AML-193 (cell line): ENCODE results near the gene TSPEAR.

Experiments
- DNase-seq, 2 experiments: peaks; one replicate each; lab custom pipeline; 2025; lab: John Stamatoyannopoulos, UW

Gene TSPEAR

DNA sequence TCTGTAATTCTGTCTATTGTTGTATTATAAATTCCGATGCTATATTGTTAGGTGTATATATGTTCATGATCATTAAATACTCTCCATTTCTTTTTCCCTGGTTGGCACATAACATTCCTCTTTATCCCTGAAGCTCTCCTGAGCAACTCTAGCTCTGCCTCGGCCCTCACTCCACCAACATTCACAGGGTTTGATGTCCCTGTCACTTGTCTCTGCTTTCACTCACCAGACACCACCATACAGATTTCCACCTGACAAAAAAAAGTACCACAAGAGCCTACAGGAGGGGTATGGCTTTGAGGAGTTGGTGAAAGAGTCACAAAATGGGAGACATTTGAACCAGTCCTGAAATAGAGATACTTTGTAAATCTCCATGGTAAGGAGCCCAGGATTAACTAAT, 8.8 kb upstream of the TSPEAR start:
- DNase-seq: no peak

DNA sequence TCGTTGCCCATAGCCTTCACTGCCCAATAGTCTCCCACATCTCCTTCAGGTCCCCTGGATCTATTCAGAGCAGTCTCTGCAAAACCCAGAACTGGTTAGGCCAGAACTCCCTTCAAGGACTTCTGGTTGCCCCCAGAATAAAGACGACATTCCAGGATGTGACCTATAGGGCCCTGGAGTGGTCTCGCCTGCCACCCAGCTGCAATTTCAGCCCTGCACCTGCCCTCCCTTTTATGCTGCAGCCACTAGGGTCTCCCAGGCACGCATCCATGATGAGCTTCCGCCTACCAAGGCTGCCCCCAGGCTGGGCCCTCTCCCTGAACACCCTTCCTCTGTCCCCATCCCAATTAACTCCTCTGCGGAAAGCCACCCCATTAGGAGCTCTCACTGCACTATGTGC, 7.2 kb upstream of the TSPEAR start:
- DNase-seq: no peak

DNA sequence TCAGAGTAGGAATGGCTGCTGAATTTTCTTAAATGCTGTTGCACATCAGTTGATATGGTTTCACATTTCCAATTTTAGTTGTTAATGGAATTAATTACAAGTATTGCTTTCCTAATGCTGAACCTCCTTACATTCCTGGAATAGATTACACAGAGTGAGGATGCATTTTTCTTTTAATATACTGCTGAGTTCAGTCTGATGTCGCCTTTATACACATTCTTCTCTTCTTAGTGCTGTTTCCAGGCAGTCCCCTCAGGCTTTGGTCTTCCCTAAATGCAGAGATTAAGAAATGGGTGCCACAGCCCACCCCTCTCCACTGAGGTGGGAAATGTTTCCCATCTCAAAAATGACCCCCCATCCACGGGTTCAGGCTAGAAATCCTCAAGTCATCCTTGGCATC, 6.7 kb upstream of the TSPEAR start:
- no peak for DNase-seq

DNA sequence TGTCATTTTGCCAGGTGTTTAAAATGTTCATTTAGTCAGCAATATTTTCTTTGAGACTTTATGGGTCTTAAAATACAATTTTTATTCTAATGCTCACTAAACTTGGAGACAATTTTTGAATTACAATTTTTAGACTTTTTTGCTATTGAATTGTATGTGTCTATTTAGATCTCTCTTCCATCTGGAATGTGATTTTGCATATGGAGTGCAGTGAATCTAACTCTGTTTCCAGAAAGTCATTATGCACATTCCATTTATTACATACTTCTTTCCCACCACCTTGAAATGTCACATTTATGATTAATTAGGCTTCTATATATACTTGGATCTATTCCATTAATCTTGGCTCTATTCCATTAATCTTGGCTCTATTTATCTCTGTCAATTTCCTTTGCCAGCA, 5.6 kb upstream of the TSPEAR start:
- DNase-seq: no peak

DNA sequence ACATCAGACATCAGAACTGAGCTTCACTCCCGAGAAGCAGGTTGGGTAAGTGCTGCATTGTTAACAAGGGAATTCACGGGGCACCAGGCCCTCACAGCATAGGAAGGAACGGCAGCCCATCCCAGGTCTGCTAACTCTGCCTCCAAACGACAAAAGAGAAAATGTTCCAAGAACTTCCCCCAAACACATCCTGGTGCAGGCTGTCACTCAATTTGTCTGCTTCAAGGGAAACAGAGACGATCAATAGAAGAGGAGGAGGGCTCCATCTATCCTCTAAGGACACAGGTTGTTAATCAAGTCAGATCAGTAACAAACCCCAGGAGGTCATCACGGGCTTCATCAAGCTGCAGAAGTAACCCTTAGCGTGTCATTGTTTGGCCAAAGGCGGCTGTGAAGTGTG, 3.5 kb upstream of the TSPEAR start:
- no peak for DNase-seq

DNA sequence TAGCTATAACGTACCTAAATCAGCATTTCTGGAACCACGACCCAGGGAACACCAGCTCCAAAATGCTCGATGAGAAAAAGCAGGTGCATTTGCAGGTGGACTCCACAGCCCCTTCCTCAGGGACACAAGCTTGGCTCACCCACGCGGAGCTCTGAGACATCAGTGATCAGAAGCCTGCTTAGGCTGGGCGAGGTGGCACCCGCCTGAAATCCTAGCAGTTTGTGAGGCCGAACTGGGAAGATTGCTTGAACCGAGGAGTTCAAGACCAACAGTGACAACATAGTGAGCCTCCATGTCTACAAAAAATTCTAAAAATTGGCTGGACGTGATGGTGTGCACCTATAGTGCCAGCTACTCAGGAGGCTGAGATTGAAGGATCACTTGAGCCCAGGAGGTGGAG, 2.5 kb upstream of the TSPEAR start:
- no peak for DNase-seq

DNA sequence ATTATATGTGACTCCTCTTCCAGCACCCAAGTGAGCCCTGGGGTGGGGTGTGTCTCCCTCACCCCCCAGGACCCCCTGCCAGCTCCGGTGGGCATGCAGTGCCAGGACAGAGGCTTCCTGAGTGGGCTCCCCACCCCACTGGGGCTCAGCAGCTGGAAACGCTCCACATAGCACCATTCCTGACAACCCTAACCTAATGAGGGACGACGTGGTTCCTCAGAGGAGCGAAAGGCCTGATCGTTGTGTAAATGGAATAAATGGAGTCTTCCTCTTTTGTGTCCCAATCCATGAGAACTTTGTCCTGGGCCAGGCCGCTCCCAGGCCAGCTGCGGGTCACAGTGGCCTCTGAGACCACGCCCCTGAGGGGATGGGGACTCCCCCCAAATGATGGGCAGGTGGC, 1.8 kb upstream of the TSPEAR start:
- no peak for DNase-seq

DNA sequence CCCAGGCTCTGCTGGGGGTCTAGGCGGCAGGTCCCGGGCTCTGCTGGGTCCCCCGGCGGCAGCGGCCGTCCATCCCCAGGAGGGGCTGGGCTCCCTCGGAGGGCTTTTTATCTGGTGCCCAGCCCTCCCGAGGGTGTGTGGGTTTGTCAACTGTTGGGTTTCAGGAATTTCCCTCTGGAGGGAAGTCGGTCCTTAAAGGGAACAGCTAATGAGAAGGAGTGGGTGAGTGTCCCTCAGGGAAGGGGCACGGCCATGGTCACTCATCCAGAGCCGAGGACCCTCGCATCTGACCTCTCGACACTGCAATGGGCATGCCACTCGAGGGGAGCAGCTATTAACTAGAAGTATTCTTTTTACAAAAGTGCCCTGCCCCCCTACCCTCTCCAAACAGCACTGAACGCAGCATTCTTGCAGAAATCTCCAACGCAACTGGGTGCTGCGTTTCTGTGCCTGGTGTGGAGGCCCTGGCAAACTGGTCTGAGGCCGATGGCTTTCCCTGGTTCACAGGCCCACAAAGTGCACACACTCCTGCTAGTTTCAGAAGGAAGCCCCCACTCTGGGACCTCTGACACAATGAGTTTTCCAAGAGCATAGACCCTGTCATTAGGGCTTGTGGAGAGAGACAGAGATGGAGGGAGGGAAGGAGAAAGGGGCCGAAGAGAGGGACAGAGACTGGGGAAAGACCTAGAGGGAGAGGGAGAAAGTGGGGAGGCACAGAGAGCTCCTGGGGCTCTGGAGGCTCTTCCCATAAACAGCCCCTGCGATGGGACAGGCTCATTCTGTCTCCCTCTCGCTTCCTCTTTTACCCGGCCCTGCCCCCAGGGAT, 1.0 kb upstream of the TSPEAR start:
- no peak for DNase-seq

DNA sequence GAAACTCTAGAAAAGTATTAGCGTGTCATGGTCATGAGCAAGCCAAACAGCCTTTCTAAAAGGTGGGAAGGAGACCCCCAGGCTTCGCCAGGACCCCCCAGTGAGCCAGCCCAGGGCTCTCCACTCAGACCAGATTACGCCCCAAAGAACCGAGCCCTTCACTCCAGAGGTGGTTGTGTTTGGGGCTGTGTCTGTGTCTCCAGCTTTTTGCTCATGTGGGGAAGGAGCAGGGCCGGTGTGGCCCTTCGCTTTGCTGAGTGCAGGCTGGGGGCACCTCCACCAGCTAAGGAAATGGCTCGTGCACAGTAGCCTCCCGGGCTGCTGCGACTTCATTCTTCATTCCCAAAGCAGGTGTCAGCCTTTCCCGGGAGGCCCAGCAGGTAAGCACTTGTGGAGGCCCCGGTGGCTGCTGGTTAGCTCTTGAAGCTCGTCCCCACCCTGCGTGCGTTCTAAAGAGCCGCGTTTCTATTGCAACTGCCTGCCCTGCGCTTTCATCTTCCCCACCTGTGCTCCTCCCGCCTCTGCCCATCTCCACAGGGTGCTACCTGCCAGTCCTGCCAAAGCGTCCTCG, 531 bp downstream of the TSPEAR start:
- no peak for DNase-seq

DNA sequence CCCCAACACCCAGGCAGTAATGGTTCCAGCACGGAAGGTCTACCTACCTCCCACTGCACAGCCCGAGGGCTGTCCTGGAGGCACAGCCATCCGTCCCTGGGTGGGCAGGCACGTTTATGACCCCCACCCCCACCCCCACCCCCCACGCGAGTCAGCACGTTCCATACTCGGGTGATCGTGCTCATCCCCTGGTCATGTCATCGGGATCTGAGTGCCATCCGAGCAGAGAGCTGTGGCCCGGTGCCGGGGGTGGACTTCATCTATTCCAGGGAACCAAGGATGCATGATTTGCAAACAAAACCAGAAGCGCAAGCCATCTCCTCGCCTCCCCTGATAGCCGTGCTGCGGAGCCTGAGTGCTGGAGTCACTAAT, 1.1 kb downstream of the TSPEAR start:
- no peak for DNase-seq

DNA sequence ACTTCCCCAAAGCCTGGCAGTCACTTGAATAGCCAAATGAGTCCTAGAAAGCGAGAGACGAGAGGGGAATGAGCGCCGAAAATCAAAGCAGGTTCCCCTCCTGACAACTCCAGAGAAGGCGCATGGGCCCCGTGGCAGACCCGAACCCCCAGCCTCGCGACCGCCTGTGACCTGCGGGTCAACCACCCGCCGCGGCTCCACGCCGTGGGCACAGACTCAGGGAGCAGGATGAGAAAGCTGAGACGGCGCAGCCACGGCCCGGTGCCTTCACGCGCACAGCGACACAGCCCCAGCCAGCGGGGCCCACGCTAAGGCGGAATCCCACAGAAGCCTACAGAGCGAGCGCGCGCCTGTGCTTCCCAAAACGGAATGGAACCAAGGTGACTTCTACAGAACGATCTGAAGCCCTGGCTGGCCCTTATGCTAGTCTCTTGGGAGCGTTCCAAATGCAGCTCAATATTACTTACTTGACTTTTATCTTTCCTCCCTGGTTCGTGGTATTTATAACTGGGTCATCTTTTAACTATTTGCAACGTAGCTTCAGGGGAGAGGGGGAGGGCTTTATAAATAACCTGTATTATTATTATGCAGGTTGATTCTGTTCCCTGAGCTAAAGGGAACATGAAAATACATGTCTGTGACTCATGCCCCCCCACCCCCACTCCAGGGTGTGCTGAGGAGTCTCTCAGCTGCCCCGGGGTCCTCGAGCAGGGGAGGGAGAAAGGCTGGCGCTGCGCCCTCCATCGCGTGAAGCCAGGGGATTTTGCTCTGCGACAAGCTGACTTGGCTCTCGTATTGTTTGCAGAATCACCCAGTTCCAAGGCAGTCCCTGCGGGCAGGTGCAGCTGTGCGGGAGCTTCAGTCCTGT, 1.7 kb downstream of the TSPEAR start:
- no peak for DNase-seq

DNA sequence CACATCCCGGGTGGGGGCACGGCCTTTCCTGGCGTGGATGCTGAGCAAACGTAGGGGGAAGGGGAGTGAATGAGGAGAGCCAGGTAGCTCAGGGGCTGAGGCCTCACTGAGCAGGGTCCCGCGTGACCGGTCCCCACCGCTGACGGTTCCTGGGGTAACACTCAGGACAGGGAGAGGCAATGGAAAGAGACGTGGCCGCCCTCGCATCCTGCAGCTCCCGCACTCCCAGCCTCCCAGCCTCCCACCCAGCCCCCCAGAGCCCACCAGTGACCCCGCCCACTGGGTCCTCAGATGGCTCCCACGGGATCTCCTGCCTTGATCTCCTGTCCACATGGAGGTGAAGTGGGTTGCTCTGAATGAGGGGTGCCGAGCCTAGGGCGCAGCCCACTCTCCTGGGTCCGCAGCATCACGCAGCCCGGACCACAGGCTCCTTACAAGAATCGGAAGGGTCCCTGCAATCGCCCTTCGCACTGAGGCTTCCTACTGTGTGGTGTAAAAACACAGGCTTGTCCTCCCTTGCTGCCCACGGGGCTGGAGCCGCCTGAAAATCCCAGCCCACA, 2.4 kb downstream of the TSPEAR start:
- no peak for DNase-seq

DNA sequence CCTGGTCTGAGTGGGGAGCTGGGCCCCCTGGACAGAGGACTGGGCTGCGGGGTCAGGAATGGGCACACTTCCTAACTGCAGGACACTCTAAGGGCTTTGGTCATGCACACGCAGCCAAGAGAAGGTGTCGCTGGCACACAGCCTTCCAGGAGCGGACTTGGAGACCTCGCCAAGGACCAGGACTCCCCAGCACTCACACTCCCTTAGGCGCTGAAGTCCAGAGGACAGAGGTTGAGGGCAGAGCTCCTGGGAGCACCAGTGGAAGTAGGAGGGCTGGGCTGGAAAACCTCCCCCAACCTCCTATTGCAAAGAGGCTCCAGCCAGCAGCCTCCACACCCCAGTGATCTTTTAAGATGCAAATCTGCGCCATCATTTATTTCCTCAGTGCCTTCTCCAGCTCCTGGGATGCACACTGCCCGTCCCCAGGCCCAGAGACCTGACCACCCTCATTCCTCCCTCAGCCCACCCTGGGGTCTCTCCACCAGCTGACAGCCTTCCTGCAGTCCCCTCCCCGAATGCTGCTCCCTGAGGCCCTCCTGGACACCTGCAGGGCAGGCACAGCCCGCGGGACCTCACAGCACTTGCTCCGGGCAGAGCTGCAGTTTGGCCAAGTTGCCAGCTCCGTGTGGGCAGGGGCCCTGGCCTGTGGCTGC, 3.0 kb downstream of the TSPEAR start:
- no peak for DNase-seq

DNA sequence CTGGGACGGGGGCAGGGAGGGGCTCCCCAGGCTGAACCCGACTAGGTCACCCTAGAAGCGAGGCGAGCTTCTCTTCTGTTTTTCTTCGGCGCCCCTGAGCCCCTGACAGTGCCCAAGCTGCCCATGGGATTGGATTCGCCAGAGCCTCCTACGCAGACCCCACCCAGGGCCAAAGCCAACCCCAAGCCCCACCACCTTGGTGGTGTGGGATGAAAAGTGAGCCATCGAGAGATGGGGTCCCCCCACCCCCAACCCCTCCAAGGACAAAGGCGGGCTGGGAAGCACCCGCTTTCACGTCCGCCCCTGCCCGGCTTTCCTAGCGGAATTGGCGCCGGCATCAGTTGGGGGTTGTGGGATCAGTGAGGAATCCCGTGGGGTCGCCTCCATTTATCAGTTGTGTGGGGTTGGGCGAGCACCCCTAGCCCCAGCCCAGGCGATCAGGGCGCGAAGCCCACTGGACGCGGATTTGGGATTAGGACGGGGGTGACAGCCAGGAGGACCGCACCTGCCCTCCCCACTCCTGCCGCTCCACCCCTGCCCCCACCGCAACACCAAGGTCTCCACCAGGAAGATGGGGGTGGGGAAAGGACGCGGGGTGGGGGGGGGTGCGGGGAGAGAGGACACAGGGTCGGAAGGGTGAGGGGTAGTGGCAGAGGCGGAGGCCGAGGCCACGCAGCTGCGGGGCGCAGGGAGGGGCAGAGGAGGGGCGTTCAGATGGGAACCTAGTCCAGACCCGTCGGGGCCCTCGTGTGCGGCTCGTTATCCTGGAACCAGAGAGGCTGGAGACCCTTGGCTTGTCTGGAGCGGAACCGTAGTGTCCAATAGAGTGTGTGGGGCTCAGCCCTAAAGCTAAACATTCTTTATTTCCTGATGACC, 4.4 kb downstream of the TSPEAR start:
- no peak for DNase-seq

DNA sequence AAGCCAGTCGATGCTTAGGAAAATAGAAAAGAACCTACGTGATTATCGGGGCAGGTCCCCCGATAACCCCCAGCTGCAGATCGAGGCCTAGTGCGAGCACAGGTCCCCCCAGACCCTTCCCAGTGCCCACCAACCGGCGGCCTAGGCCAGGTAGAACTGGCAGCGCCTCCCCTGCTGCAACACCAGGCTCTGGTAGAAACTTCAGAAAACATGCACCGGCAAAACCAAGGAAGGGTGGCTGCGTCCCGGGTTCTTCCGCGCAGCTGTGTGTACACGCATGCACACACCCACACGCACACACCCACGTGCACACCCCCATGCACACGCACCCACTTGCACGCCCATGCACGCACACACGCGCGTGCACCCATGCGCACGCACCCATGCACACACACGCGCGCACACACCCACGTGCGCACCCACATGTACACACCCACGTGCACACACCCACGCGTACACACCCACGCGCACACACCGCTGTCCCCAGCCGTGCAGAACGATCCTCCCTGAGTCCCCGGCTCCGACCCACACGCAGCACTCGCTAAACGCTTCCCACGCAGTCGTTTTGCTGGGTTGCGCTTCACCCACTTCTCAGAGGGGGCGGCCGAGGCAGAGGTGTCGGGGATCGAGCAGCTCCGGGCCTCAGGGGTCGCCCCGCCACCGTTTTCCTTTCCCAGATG, 5.2 kb downstream of the TSPEAR start:
- no peak for DNase-seq

DNA sequence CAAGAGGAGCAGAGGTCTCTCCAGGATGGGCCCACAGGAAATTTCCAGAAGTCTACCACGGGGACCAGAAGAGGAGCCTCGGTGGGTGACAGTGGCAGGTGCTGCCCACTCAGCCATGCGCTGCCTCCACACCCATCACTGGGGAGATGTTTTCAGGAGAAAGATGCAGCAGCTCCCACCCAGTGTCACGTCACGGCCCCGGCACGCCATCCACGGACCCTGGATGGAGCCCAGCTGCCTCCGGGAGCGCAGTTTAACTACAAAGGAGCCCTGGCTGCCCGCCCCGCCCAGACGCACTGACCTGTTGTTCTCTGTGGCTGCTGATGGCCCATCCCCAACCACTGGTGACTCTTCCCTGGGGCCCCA, 6.8 kb downstream of the TSPEAR start:
- DNase-seq: no peak

DNA sequence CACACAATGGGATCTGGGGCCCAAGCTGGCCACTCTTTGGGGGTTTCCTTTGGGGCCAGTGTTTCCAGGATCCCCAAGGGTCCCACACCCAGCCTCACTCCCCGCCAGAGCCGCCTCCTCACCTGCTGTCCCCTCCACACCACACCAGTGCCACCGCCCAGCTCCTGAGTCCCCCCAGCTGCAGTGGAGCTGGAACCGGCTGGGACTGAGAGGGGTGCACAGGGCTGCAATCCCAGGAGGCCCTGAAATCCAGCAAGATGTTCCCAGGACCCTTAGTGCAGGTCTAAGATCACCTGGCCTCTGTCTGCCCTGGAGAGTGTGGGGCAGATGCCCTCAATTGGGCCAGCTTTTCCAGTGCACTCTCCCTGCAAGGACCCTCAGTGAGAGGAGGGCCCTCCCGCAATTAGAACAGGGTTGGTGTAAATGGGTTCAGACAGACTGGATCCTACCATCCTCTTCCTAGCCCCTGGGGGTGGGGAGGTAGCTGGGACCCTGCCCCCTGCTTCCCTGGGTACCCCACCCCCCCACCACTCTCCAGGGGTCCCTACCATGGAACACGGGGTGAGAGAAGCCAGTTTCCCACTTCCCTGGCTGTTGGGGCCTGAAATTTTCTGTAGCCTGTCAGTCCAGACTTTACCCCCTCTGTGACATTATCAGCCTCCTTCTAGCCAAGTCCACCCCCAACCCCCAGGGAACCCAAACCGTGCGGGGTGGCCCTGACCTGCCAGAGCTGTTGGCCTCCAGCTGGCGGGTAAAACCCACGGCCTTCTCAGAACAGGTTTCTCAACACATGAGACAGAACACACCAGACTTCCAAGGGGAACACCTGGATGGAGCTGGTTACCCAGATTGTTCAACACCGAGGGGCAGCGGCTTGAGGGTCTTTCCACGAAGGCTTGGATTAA, 7.4 kb downstream of the TSPEAR start:
- DNase-seq: no peak

DNA sequence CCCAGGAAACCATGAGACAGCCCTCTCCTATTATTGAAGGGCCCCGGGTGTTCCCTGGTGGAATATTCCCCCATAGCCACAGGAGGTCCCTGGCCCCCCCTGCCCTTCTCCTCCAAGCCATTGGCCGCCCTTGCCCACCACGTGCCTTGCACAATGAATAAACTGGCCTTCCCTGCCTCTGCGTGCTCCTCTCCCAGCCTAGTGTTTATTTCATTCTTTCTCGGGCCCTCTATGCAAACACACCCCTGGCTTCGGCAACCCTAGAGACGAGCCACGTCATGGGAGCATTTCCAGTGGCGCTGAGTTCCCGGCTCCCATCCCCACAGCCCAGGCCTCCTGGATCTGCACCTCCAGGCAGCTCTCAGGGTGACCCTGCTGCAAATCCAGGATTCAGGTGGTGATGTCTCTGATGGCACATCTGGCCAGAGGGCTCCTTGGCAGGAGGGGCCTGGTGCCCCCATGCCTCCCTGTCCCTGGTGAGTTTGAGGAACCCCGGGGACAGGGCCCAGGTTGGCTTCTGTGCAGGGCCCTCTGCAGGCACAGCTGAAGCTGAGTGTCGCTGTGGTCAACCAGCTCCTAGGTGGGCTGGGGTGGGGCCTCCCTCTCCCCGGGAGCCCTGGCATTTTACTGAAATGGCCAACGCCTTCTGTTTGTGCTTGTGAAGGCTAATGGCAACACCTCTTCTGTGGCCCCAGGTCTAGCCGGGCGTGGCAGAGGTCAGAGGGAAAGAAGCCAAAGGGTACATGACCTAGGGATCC, 8.2 kb downstream of the TSPEAR start:
- DNase-seq: no peak
